ENCODE data around the gene FBXL4. TPM values are rescaled to one million over a fixed set of nuclear protein-coding genes. Genes with fewer than 3 reads are reported as not detected.
A peak's percentile ranks its signal among the peaks of the same experiment; 100 is the strongest.

The FBXL4 gene
- polyA plus RNA-seq, result 12.5 to 19.9 TPM (median 17.4 TPM) in 3 replicates
- polyA plus RNA-seq (2011; ENCODE audit: low read depth), result 4.9 TPM
- polyA plus RNA-seq (2011; cell fraction: cytosol; rRNA removed), result 8.3 and 18.9 TPM in 2 replicates
- 19.7 and 23.0 TPM in 2 replicates for polyA plus RNA-seq (2011; cell fraction: nucleus; rRNA removed)
- 7.4 and 7.7 TPM in 2 replicates for polyA plus RNA-seq (2012; ENCODE audit: low replicate concordance)
- 7.6 to 28.2 TPM (median 25.0 TPM) in 3 replicates for polyA minus RNA-seq
- 8.8 TPM for polyA minus RNA-seq (2011; cell fraction: cytosol; rRNA and poly(A)+ RNA removed)
- 14.2 and 32.6 TPM in 2 replicates for polyA minus RNA-seq (2011; cell fraction: nucleus; rRNA and poly(A)+ RNA removed)

DNA sequence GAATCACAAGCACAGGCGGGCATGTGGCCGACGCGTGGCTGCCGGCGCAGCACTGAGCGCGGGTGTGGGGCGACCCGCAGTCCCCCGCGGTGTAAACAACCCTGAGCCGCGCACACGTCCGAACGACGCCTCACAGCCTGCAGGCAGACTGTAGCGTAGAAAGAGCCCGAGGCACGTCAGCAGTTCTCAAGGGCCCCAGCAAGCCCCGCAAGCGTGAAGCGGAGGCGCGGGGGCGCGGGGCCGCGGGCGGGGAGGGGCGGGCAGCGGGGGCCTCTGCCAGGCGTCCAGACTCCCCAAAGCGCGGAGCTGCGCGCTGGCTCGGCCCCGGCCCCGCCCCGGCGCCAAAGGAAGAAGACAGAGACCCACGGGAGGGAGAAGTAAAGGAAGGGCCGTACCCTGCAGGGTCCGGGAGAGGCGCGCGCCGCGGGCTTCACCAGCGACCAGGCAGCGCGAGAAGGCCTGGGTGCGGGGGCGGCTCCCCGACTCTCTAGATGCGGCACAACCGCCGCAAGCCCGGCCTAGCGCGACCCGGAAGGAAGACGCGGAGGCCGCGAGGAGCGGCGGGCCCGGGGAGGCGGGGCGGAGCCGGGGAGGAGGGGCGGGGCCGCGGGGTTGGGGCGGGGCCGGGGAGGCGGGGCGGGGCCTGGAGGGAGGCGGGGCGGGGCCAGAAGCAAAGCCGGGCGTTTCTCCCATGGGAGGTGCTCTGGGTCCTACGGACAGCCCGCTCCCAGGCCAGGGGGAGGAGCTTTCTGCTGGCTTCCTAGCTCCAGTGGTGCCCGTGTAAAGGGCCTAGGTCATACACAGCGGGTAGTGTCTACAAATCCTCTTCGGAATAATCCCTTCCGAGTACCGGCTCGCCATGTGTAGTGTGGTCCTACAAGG, at the start of gene FBXL4:
FBXL4 (minus strand) TSS at position 536 of the 882 bp plus-strand sequence. CDS start 20,958 bp downstream, outside the sequence.
- Histone ChIP-seq H3K27ac (ENCODE audit: control insufficient read depth, insufficient read depth, low read length) (peak within 1 kb of the TSS; percentile 85), H2AFZ (ENCODE audit: control insufficient read depth, low read length) (peak within 1 kb of the TSS; percentile 96), H3K36me3 (ENCODE audit: control insufficient read depth in 2 of 2, extremely low read depth in 1 of 2, insufficient read depth in 2 of 2, low read length in 2 of 2) (no peaks in the 10 kb centered on the region), H3K9me3 (ENCODE audit: control insufficient read depth, low read depth, low read length) (no peaks in the 10 kb centered on the region), H3K4me2 (ENCODE audit: control insufficient read depth, extremely low read depth, insufficient read depth, low read depth, low read length) (peak within 1 kb of the TSS; percentile 87), H3K9me1 (ENCODE audit: control insufficient read depth, extremely low read depth, insufficient read depth, low read length) (no peaks in the 10 kb centered on the region), H3K4me1 (ENCODE audit: control insufficient read depth, extremely low read depth, insufficient read depth, low read length) (no peaks in the 10 kb centered on the region), H3K9ac (ENCODE audit: control insufficient read depth, extremely low read depth, insufficient read depth, low read length) (peak within 1 kb of the TSS; percentile 88), H3K27me3 (ENCODE audit: control insufficient read depth, extremely low read depth, insufficient read depth, low read length) (no peaks in the 10 kb centered on the region), H3K79me2 (ENCODE audit: control insufficient read depth, insufficient read depth, low read length) (peaks cover 30% of the 10 kb centered on the region), H4K20me1 (ENCODE audit: control insufficient read depth, extremely low read depth, insufficient read depth, low read length) (no peaks in the 10 kb centered on the region), H3K4me3 (ENCODE audit: control insufficient read depth in 2 of 3, extremely low read depth in 1 of 3, insufficient read depth in 2 of 3, low read depth in 1 of 3, low read length in 3 of 3) (peak within 1 kb of the TSS; percentile 74 to 93 (median 87))
- DNase-seq (ENCODE audit: low read depth, low spot score) (no peak), FAIRE-seq (peak; percentile 20)
- TF ChIP-seq, protein P1, sequence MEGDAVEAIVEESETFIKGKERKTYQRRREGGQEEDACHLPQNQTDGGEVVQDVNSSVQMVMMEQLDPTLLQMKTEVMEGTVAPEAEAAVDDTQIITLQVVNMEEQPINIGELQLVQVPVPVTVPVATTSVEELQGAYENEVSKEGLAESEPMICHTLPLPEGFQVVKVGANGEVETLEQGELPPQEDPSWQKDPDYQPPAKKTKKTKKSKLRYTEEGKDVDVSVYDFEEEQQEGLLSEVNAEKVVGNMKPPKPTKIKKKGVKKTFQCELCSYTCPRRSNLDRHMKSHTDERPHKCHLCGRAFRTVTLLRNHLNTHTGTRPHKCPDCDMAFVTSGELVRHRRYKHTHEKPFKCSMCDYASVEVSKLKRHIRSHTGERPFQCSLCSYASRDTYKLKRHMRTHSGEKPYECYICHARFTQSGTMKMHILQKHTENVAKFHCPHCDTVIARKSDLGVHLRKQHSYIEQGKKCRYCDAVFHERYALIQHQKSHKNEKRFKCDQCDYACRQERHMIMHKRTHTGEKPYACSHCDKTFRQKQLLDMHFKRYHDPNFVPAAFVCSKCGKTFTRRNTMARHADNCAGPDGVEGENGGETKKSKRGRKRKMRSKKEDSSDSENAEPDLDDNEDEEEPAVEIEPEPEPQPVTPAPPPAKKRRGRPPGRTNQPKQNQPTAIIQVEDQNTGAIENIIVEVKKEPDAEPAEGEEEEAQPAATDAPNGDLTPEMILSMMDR (optimal IDR thresholded peaks at IDR 0.05 in 1 of 3, IDR thresholded peaks at IDR 0.05 in 1 of 3, conservative IDR thresholded peaks at IDR 0.05 in 1 of 3; ENCODE audit: extremely low read depth in 1 of 3, insufficient read depth in 2 of 3, low read length in 3 of 3), result no peak
- TF ChIP-seq EZH2 (IDR thresholded peaks at IDR 0.05; ENCODE audit: low read length), result no peak
- dilution Hi-C loops (cut with MboI; ENCODE audit: extremely low pct_ligation_motif_present, low sequenced_read_pairs), result no loop called here

DNA sequence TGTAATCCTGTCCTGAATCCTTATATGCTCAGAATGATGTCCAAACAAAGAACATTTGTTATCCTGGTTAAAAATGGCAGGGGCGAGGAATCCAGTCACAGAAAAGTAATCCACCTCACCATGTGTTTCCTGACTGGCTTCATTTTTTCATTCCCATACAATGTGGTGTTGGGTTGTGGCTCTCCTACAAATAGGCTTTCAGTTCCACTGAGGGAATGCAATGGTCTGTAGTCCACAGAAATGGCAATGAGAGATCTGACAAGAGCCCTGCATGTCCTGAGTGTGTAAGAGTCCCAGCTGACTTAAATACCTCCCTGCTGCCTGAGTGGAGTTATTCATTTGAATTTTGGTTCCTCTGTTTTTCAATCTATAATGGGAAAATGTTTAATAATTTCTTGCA, 47.4 kb upstream of the FBXL4 start:
- H3K4me1 ChIP-seq (ENCODE audit: control insufficient read depth, extremely low read depth, insufficient read depth, low read length), result no peaks in the 10 kb centered on the region
- H3K36me3 ChIP-seq (ENCODE audit: control insufficient read depth in 2 of 2, extremely low read depth in 1 of 2, insufficient read depth in 2 of 2, low read length in 2 of 2), result no peaks in the 10 kb centered on the region
- FAIRE-seq (no peak), DNase-seq (ENCODE audit: low read depth, low spot score) (no peak)
- no peak overlapping the region for H3K4me3 ChIP-seq (ENCODE audit: control insufficient read depth in 2 of 3, extremely low read depth in 1 of 3, insufficient read depth in 2 of 3, low read depth in 1 of 3, low read length in 3 of 3)
- dilution Hi-C loops (cut with MboI; ENCODE audit: extremely low pct_ligation_motif_present, low sequenced_read_pairs), result no loop called here
- no peaks in the 10 kb centered on the region for H3K27me3 ChIP-seq (ENCODE audit: control insufficient read depth, extremely low read depth, insufficient read depth, low read length)
- H3K9me1 ChIP-seq (ENCODE audit: control insufficient read depth, extremely low read depth, insufficient read depth, low read length), result no peaks in the 10 kb centered on the region
- no peaks in the 10 kb centered on the region for H3K9me3 ChIP-seq (ENCODE audit: control insufficient read depth, low read depth, low read length)
- TF ChIP-seq, protein P1 (optimal IDR thresholded peaks at IDR 0.05 in 1 of 3, IDR thresholded peaks at IDR 0.05 in 1 of 3, conservative IDR thresholded peaks at IDR 0.05 in 1 of 3; ENCODE audit: extremely low read depth in 1 of 3, insufficient read depth in 2 of 3, low read length in 3 of 3), result no peak
- H3K4me2 ChIP-seq (ENCODE audit: control insufficient read depth, extremely low read depth, insufficient read depth, low read depth, low read length), result no peak overlapping the region
- no peaks in the 10 kb centered on the region for H3K79me2 ChIP-seq (ENCODE audit: control insufficient read depth, insufficient read depth, low read length)
- H3K9ac ChIP-seq (ENCODE audit: control insufficient read depth, extremely low read depth, insufficient read depth, low read length), result no peak overlapping the region
- H4K20me1 ChIP-seq (ENCODE audit: control insufficient read depth, extremely low read depth, insufficient read depth, low read length), result no peaks in the 10 kb centered on the region
- no peak overlapping the region for H3K27ac ChIP-seq (ENCODE audit: control insufficient read depth, insufficient read depth, low read length)
- H2AFZ ChIP-seq (ENCODE audit: control insufficient read depth, low read length), result no peak overlapping the region
